IPS-20b (cell line): Measurements from ENCODE around the gene GID8.
A peak's percentile ranks its signal among the peaks of the same experiment; 100 is the strongest.
"Not testable (repeated sequence)": the region's sequence is repeated elsewhere in the genome, so short reads cannot be mapped to it uniquely, and the experiment has no call there.

ENCODE experiments used
- H3K27ac ChIP-seq: one replicate; pipeline ENCODE4 v1.5.1; 2013; ENCODE audit warnings: low read length
- H3K27me3 ChIP-seq: 2 replicates; pipeline ENCODE4 v1.6.1; 2013; ENCODE audit warnings: mild to moderate bottlenecking, low read length, inconsistent platforms; ENCODE audit not compliant: insufficient read depth
- H3K36me3 ChIP-seq: 2 replicates; pipeline ENCODE4 v1.6.1; 2013; ENCODE audit warnings: low read depth, mild to moderate bottlenecking, inconsistent platforms, low read length, moderate library complexity; ENCODE audit not compliant: insufficient read depth
- H3K4me1 ChIP-seq: 2 replicates; pipeline ENCODE4 v1.6.1; 2013; ENCODE audit warnings: mild to moderate bottlenecking, control low read depth, inconsistent platforms, low read length, moderate library complexity; ENCODE audit not compliant: insufficient read depth
- H3K4me3 ChIP-seq: 2 replicates; pipeline ENCODE4 v1.5.1; 2013; ENCODE audit warnings: mild to moderate bottlenecking, low read length, inconsistent platforms
- H3K9ac ChIP-seq: 2 replicates; pipeline ENCODE4 v1.6.1; 2013; ENCODE audit warnings: low read depth, mild to moderate bottlenecking, inconsistent platforms, low read length, moderate library complexity
- H3K9me3 ChIP-seq: 2 replicates; pipeline ENCODE4 v1.6.1; 2013; ENCODE audit warnings: mild to moderate bottlenecking, low read depth, low read length, inconsistent platforms; ENCODE audit not compliant: insufficient read depth

GID8 gene

GRCh38 chr20:62916703-62917476, 21.1 kb upstream of the GID8 start:
- no peak overlapping the region for H3K9ac ChIP-seq
- no peak overlapping the region for H3K4me3 ChIP-seq
- no peaks in the 10 kb centered on the region for H3K9me3 ChIP-seq
- H3K27ac ChIP-seq = no peak overlapping the region
- no peaks in the 10 kb centered on the region for H3K27me3 ChIP-seq
- H3K4me1 ChIP-seq = peaks cover 58% of the 10 kb centered on the region
- H3K36me3 ChIP-seq = peaks cover 25% of the 10 kb centered on the region

- no peak overlapping the region for H3K27ac ChIP-seq
- H3K36me3 ChIP-seq = peaks cover 18% of the 10 kb centered on the region
- no peak overlapping the region for H3K4me3 ChIP-seq
- no peaks in the 10 kb centered on the region for H3K27me3 ChIP-seq
- peaks cover 63% of the 10 kb centered on the region for H3K4me1 ChIP-seq
- no peak overlapping the region for H3K9ac ChIP-seq
- no peaks in the 10 kb centered on the region for H3K9me3 ChIP-seq
Observed at GRCh38 chr20:62917720-62918119, 20.2 kb upstream of the GID8 start.

- Histone ChIP-seq H3K4me3 (no peak overlapping the region), H3K9ac (no peak overlapping the region), H3K9me3 (no peaks in the 10 kb centered on the region), H3K27ac (no peak overlapping the region), H3K4me1 (peaks cover 66% of the 10 kb centered on the region), H3K27me3 (no peaks in the 10 kb centered on the region), H3K36me3 (peaks cover 14% of the 10 kb centered on the region)
Observed at GRCh38 chr20:62918147-62918546, 19.8 kb upstream of the GID8 start.

- no peaks in the 10 kb centered on the region for H3K27me3 ChIP-seq
- H3K4me1 ChIP-seq = peaks cover 70% of the 10 kb centered on the region
- no peak overlapping the region for H3K27ac ChIP-seq
- no peak overlapping the region for H3K9ac ChIP-seq
- H3K9me3 ChIP-seq = no peaks in the 10 kb centered on the region
- H3K4me3 ChIP-seq = no peak overlapping the region
- H3K36me3 ChIP-seq = peaks cover 7% of the 10 kb centered on the region
Observed at GRCh38 chr20:62918831-62919230, 19.1 kb upstream of the GID8 start.

GRCh38 chr20:62920039-62920645, 17.8 kb upstream of the GID8 start:
- no peaks in the 10 kb centered on the region for H3K27me3 ChIP-seq
- H3K36me3 ChIP-seq = no peaks in the 10 kb centered on the region
- peak overlapping the region; percentile 17; the same call in 1 of the 2 replicates for H3K4me3 ChIP-seq
- H3K9me3 ChIP-seq = no peaks in the 10 kb centered on the region
- H3K9ac ChIP-seq = peak overlapping the region; percentile 18; the same call in 1 of the 2 replicates
- H3K27ac ChIP-seq = no peak overlapping the region
- peaks cover 72% of the 10 kb centered on the region for H3K4me1 ChIP-seq

- Histone ChIP-seq H3K9me3 (no peaks in the 10 kb centered on the region), H3K9ac (no peak overlapping the region), H3K27ac (no peak overlapping the region), H3K4me1 (peaks cover 64% of the 10 kb centered on the region), H3K27me3 (no peaks in the 10 kb centered on the region), H3K4me3 (no peak overlapping the region), H3K36me3 (no peaks in the 10 kb centered on the region)
Observed at GRCh38 chr20:62921119-62921687, 16.7 kb upstream of the GID8 start.

- no peaks in the 10 kb centered on the region for H3K27me3 ChIP-seq
- H3K4me1 ChIP-seq = peaks cover 59% of the 10 kb centered on the region
- no peak overlapping the region for H3K9ac ChIP-seq
- no peaks in the 10 kb centered on the region for H3K9me3 ChIP-seq
- peak overlapping the region; percentile 18; the same call in 1 of the 2 replicates for H3K4me3 ChIP-seq
- no peaks in the 10 kb centered on the region for H3K36me3 ChIP-seq
- no peak overlapping the region for H3K27ac ChIP-seq
Observed at GRCh38 chr20:62922451-62922921, 15.5 kb upstream of the GID8 start.

GRCh38 chr20:62923059-62923668, 14.8 kb upstream of the GID8 start:
- not testable (repeated sequence) for H3K9ac ChIP-seq, H3K27ac ChIP-seq

GRCh38 chr20:62923669-62924441, 14.1 kb upstream of the GID8 start:
- H3K27me3 ChIP-seq = no peaks in the 10 kb centered on the region
- H3K9me3 ChIP-seq = no peaks in the 10 kb centered on the region
- no peak overlapping the region for H3K27ac ChIP-seq
- no peaks in the 10 kb centered on the region for H3K36me3 ChIP-seq
- peaks cover 51% of the 10 kb centered on the region for H3K4me1 ChIP-seq
- H3K9ac ChIP-seq = peak overlapping the region; percentile 92; the same call in 1 of the 2 replicates
- peak overlapping the region; percentile 99 for H3K4me3 ChIP-seq

More at GRCh38 chr20:62923059-62923668, 14.8 kb upstream of the GID8 start:
- H3K4me3 ChIP-seq = peak overlapping the region; percentile 18; the same call in 1 of the 2 replicates
- H3K36me3 ChIP-seq, H3K27me3 ChIP-seq, H3K9me3 ChIP-seq: not testable (repeated sequence)
- peaks cover 58% of the 10 kb centered on the region for H3K4me1 ChIP-seq

GRCh38 chr20:62924442-62925075, 13.4 kb upstream of the GID8 start:
- Histone ChIP-seq H3K4me1 (peaks cover 46% of the 10 kb centered on the region), H3K36me3 (no peaks in the 10 kb centered on the region), H3K27me3 (no peaks in the 10 kb centered on the region), H3K9me3 (no peaks in the 10 kb centered on the region), H3K9ac (peak overlapping the region; percentile 92; the same call in 1 of the 2 replicates), H3K4me3 (peak overlapping the region; percentile 99), H3K27ac (no peak overlapping the region)

- Histone ChIP-seq H3K4me1 (peaks cover 41% of the 10 kb centered on the region), H3K27ac (no peak overlapping the region), H3K9me3 (no peaks in the 10 kb centered on the region), H3K36me3 (no peaks in the 10 kb centered on the region), H3K9ac (peak overlapping the region; percentile 92), H3K27me3 (no peaks in the 10 kb centered on the region), H3K4me3 (peak overlapping the region; percentile 99)
Observed at GRCh38 chr20:62925076-62925419, 12.9 kb upstream of the GID8 start.
